Measurements from ENCODE around the gene RAI1.
A peak's percentile ranks its signal among the peaks of the same experiment; 100 is the strongest.

Gene RAI1

GRCh38 chr17:17737961-17738894 is 57.0 kb downstream of the RAI1 start:
- no peak overlapping the region for H3K4me3 ChIP-seq (replicated peaks; ENCODE audit: low read depth, low read length)
- TF ChIP-seq CTCF (IDR thresholded peaks at IDR 0.05; ENCODE audit: low read length, missing control alignments) = no peak
- DNase-seq (ENCODE audit: low read depth) = no peak

GRCh38 chr17:17738901-17739300 is 57.6 kb downstream of the RAI1 start:
- peak; percentile 24 for DNase-seq (ENCODE audit: low read depth)
- TF ChIP-seq CTCF (IDR thresholded peaks at IDR 0.05; ENCODE audit: low read length, missing control alignments) = no peak
- H3K4me3 ChIP-seq (replicated peaks; ENCODE audit: low read depth, low read length) = no peak overlapping the region

GRCh38 chr17:17739388-17740066 is 58.3 kb downstream of the RAI1 start:
- DNase-seq (ENCODE audit: low read depth) = peak; percentile 43
- no peak for TF ChIP-seq CTCF (IDR thresholded peaks at IDR 0.05; ENCODE audit: low read length, missing control alignments)
- H3K4me3 ChIP-seq (replicated peaks; ENCODE audit: low read depth, low read length) = no peak overlapping the region

- DNase-seq (ENCODE audit: low read depth) = no peak
- no peak overlapping the region for H3K4me3 ChIP-seq (replicated peaks; ENCODE audit: low read depth, low read length)
- TF ChIP-seq CTCF (IDR thresholded peaks at IDR 0.05; ENCODE audit: low read length, missing control alignments) = no peak
Measured at GRCh38 chr17:17740615-17741348, 59.5 kb downstream of the RAI1 start.

- TF ChIP-seq CTCF (IDR thresholded peaks at IDR 0.05; ENCODE audit: low read length, missing control alignments) = peak; percentile 22
- H3K4me3 ChIP-seq (replicated peaks; ENCODE audit: low read depth, low read length) = no peak overlapping the region
- DNase-seq (ENCODE audit: low read depth) = peak; percentile 31
Measured at GRCh38 chr17:17741349-17742023, 60.2 kb downstream of the RAI1 start.

GRCh38 chr17:17742133-17742621 is 60.9 kb downstream of the RAI1 start:
- DNase-seq (ENCODE audit: low read depth) = peak; percentile 59
- TF ChIP-seq CTCF (IDR thresholded peaks at IDR 0.05; ENCODE audit: low read length, missing control alignments) = no peak
- no peak overlapping the region for H3K4me3 ChIP-seq (replicated peaks; ENCODE audit: low read depth, low read length)
